GM19372 (cell line): ENCODE measurements around the gene PCBP3.

Experiments
- ATAC-seq: cut with Tn5 transposase; IDR thresholded peaks from one replicate; pipeline ENCODE4 v1.9.1; 2021; ENCODE audit warnings: mild to moderate bottlenecking, low read depth, moderate library complexity; ENCODE audit not compliant: unreplicated experiment

The PCBP3 gene

GRCh38 chr21:45934085-45934484 lies 290.6 kb downstream of the PCBP3 start:
- ATAC-seq, result no peak

DNA sequence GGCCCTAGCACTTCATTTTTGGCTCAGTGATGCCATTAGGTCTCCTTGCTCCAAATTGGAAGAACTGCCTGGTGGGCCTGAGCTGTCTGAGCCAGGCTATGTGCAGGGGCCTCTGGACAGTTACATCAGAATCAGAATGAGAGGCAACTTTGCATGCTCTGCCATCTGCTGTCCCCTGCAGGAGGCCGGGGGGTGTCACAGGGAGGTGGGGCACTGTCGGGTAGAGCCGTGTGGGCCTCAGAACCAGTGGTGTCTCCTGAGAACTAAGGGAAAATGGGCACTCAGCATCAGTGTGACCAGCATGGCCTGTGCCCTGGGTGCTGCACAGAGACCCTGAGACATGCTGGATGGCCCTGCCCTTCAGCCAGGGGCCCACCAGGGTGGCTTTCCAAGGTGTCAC lies 291.0 kb downstream of the PCBP3 start:
- ATAC-seq, result no peak

- no peak for ATAC-seq
Observed at GRCh38 chr21:45935628-45936027, 292.1 kb downstream of the PCBP3 start.

- ATAC-seq, result no peak
Observed at GRCh38 chr21:45937721-45938452, 294.4 kb downstream of the PCBP3 start.

DNA sequence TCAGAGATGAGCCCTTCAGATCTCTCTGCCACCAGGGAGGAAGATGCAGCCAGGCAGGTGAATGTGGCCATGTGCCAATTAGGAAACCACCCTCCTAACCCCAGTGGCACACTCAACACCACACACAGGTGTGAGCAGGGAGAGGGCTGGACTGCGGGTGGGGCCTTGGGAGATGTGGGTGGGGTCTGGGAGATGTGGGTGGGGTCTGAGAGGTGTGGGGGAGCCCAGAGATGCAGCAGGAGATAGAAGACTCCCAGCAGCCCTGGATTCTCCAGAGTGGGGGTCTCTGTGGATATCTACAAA lies 294.9 kb downstream of the PCBP3 start:
- no peak for ATAC-seq

DNA sequence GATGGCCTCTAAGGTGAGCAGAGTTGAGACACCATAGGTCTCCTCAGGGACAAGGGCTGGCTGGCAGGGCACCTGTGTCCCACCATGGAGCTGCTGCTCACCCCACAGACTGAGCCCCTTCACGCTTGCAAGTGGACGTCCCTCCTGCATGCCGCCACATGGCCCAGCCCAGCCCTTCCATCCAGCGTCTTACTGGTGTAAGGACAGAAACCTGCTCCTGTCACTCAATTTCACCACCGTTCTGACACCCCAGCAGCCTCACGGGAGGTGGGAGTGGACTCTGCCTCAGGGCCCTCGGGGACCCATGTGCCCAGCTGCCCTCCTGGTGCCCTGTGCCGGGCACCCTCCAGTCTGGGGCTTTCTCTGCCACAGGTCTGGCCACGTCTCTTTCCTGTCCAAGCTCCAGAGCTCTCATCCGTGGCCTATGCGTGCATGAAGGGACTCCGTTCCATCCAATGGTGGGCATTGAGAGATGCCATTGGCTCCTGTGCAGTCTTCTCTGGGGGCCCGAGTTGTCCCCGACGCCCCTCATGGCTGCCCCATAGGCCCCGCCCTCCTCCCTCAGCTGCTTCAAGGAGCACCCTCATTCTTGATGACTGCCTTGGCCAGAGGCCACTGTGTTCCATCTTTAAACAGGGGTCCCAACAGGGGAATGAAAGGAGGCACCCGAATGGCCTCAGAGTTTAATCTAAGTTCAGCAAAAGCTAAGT lies 295.4 kb downstream of the PCBP3 start:
- no peak for ATAC-seq

DNA sequence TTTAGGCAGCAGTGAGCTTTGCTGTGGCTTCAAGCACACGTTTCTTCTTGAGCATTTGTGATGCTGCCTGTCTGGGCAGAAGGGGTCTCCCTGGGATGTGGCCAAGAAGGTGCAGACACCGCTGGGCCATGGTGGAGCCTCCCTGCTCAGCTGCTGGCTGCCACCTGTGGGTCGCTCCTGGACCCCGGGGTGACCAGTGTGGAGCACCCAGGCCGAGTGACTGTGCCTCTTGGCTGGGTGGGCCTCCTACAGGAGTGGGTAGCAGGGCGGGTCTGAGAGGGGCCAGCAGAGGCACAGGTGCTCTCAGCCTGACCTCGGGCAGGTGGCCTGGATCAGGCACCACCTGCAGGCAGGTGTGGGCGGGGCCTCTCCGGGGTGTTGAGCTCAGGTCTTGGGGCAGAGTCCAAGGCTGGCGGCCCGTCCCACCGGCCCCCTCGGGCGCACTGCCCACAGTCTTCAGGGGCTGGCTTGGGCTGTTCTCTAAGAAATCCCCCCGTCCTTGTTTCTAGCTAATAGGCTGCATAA lies 296.1 kb downstream of the PCBP3 start:
- no peak for ATAC-seq

DNA sequence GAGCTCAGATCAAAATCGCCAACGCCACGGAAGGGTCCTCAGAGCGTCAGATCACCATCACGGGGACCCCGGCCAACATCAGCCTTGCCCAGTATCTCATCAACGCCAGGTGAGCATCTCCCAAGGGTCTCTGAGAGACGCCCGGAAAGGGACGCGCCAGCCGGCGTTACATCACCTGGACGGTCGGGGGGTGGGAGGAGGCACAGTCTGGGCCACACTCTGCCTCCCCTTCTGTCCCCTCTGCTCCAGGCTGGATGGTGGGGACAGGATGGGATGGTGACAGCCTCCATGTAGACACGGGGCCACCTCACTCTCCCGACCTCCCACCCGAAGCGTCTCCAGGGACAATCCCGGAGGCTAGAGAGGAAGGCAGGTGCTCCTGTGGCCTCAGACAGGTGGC lies 296.6 kb downstream of the PCBP3 start:
- ATAC-seq, result no peak

GRCh38 chr21:45940621-45941337 lies 297.3 kb downstream of the PCBP3 start:
- no peak for ATAC-seq

- ATAC-seq, result no peak
Observed at GRCh38 chr21:45941338-45941710, 297.8 kb downstream of the PCBP3 start.

DNA sequence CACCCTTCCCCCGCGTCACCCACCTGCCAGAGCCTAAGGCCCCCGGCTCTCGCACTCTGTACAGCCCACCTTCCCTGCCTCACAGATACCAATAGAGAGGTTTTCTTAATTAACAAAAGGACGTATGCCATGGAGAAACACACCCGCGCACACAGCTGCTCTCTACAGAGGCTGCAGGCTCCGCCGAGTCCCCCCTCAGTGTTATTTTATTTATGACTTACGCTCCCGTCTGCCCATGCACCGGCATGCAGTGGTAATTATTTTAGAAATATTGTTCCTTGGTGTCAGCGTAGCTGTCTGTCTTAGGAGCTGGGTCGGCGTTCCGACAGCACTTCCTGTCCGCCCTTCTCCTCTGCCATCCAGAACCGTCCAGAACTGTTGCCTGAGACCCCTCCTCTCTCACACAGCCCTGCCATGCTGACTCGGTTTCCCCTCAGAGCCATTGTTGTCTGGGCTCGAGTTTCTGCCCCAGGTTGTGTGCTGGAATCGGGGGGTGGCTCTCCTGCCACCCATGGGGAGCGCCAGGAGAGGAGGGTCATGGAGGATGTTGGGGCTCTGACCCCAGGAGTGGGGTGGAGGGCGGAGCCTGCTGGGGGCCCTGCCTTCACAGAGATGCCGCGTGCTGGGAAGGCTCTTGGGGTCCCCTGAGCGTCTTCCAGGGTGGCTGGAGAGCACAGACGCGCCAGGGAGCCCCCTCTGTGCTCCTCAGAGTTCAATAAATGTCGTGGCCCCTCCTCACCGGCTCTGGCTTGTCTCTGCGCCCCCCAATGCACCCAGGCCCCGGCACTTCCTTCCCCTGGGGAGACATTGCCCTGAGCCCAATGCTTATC lies 298.4 kb downstream of the PCBP3 start:
- ATAC-seq, result no peak

DNA sequence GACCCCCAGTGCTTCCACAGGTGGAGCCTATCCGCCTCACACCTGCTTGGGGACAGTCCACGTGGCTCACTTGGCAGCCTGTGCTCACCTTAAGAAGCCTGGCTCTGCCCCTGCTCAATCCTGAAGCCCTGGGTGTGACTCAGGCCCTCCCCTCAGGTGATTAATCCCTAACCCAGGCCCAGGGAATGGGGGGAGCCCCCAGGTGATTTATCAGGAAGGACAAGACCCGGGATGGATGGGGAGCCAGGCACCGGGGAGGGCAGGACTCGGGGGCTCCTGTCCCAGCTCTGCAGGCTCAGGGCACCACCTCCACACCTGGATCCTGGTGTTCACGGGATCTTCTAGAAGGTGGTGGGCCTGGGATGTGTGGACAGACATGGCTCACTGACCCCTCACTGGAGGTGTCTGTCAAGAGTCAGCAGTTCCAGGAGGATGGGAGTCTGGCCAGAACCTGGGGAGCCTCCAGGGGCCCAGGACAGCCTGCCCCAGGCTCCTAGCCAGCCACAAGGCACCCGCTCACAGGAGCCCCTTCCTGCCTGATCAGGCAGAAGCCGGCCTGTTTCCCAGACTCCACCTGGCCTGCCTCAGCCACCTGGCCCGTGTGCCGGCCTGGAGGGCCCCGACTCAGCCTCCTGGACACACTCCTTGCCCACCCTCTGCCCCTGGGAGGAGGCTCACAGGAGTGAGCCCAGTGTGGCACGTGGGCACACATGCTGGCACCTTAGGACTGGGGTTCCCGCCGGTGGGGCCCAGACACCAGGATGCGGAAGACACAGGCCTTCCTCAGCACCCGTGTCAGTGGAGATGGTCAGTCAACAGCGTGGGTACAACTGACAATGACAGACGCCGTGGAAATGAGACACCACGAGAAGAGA lies 299.5 kb downstream of the PCBP3 start:
- ATAC-seq, result no peak

DNA sequence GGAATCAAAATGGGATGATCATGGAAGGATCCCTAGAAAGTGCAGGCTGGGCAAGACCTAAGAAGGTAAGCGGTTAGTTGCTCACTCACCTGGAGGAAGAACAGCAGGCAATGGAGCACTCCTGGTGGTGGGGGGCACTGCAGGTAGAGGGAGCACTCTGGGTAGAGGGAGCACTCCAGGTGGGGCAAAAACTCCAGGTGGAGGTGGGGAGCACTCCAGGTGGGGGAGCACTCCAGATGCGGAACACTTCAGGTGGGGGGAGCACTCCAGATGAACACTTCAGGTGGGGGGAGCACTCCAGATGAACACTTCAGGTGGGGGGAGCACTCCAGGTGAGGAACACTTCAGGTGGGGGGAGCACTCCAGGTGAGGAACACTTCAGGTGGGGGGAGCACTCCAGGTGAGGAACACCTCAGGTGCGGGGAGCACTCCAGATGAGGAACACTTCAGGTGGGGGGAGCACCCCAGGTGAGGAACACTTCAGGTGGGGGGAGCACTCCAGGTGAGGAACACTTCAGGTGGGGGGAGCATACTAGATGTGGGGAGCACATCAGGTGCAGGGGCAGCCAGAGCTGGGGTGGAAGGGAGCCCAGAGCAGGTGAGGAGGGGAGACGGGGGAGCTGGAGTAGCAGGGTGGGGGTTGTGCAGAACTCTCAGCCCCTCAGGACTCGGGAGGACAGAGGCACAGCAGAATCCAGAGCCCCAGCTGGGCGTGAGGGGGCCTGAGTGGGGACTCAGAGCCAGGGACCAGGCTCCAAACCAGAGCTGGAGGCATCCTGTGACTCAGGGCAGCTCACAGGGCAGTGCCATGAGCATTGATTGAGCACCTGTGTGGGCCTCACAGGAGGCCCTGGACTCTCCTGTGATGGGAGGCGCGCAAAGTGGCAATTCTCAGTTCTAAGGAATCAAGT lies 300.4 kb downstream of the PCBP3 start:
- ATAC-seq, result no peak

DNA sequence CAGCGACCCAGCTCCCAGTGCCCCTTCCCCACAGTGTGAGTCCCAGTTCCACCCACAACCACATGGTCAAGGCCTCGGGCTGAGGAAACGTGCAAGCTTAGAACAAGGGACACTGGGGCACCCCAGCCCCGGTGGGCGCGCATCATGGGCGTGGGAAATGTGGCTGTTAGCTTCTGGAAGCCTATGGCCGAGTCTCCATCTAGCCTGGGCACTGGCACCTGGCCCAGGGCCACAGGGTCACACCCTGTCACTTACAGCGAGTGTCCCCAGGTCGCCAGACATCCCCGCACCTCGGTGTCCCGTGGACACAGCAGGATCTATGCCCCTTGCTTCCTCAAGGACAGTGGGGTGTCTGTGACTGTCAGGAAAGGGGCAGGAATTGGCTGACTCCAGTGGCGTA lies 301.1 kb downstream of the PCBP3 start:
- no peak for ATAC-seq

DNA sequence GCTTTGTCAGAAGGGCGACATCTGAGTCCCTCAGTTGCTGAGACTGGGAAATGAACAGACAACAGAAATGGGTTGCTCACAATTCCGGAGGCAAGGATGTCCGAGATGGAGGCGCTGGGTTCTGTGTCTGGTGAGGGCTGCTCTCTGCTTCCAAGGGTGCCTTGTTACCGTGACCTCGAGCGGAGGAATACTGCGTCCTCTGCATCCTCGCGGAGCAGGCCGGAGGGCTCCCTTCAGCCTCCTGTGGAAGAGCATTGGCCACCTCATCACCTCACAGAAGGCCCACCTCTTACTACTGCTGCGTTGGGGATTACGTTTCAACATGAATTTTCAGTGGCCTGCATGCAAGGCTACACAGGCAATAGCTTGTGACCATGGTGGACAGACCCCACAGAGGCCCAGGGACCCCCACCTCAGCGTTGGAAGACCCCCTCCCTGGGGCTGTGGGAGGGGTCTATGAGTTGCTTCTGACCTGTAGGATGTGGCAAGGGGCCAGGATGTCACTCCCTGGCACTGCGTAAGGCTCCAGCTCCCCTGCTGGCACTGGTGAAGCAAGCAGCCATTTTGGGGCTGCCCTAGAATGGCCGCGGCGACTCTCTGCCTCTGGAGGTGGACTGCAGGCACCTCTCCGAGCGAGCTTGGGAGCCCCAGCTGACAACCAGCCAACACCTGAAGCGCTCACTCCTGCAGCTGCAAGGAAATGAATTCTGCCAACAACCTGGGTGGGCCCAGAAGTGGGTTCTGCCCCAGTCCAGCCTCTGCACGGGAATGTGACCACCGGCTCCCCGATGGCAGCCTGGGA lies 301.7 kb downstream of the PCBP3 start:
- no peak for ATAC-seq

- no peak for ATAC-seq
Observed at GRCh38 chr21:45945868-45946210, 302.3 kb downstream of the PCBP3 start.

DNA sequence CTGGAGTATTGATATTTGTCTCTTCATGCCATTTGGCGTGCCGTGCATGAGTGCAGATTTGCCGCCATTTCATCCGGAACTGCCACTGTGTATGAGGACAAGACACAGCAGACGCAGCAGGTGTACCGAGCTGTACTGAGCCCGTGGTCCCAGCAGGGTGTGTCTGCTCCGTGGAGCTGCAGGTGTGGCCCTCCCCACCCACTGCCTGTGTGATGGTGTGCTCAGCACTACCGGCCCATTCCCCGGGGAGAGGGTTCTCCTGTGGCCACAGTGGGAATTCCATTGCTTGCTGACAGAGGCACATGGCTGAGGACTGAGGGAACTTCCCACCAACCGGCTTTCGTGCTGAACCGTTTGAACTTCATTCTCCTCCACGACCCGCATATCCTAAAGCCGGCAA lies 303.8 kb downstream of the PCBP3 start:
- ATAC-seq, result no peak

DNA sequence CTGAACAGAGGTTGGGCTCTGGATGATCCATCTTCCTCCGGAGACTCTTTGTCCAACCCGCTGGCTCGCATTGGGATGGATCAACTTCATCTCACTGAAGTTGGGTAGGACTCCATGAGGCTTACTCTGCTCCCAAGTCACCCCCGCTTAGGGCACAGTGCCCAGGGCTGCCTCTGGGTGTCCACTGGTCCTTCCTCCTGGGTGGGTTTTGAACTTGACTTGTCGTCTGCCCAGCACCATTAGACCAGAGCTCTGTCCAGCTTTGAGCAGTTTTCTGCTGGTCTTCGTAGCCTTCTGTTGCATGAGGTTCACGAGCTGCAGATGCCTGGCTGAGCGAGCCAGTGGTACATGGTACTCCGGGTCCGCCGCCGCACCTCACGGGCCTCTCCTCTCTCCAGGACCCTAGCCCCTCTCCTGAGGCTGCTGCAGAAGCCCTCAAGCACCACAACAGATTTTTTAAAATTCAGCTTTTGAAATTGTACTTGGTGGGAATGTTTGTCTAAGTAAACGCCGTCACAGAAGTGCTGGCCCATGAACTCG lies 304.3 kb downstream of the PCBP3 start:
- no peak for ATAC-seq
